IPS DF 6.9 (cell line): ENCODE results near the gene RCSD1.

Experiments
- DNase-seq: peaks from one replicate; pipeline ENCODE4 v3.0.0-alpha.2; 2013; ENCODE audit warnings: low read depth, low spot score
- H3K27ac ChIP-seq: one replicate; pipeline ENCODE4 v1.5.1; 2013; ENCODE audit warnings: low read length, control low read depth
- H3K27me3 ChIP-seq: 2 replicates; pipeline ENCODE4 v1.6.1; 2013; ENCODE audit warnings: mild to moderate bottlenecking, low read length; ENCODE audit not compliant: control insufficient read depth, insufficient read depth
- H3K36me3 ChIP-seq: 2 replicates; pipeline ENCODE4 v1.6.1; 2013; ENCODE audit warnings: low read length; ENCODE audit not compliant: control insufficient read depth, insufficient read depth
- H3K4me1 ChIP-seq: 2 replicates; pipeline ENCODE4 v1.6.1; 2013; ENCODE audit warnings: low read length; ENCODE audit not compliant: control insufficient read depth, insufficient read depth
- H3K4me3 ChIP-seq: 2 replicates; pipeline ENCODE4 v1.5.1; 2013; ENCODE audit warnings: mild to moderate bottlenecking, low read length
- H3K9me3 ChIP-seq: 2 replicates; pipeline ENCODE4 v1.6.1; 2013; ENCODE audit warnings: low read length, inconsistent platforms; ENCODE audit not compliant: control insufficient read depth, insufficient read depth
- WGBS: extraction: QIAGEN DNeasy Blood & Tissue Kit; methylation state at CpG from one replicate; pipeline ENCODE4 v1.1.7; 2013; ENCODE audit warnings: mixed read lengths, missing lambda C conversion rate; ENCODE audit not compliant: insufficient read length, insufficient coverage; 5-methylcytosine and 5-hydroxymethylcytosine counted together

Gene RCSD1, protein sequence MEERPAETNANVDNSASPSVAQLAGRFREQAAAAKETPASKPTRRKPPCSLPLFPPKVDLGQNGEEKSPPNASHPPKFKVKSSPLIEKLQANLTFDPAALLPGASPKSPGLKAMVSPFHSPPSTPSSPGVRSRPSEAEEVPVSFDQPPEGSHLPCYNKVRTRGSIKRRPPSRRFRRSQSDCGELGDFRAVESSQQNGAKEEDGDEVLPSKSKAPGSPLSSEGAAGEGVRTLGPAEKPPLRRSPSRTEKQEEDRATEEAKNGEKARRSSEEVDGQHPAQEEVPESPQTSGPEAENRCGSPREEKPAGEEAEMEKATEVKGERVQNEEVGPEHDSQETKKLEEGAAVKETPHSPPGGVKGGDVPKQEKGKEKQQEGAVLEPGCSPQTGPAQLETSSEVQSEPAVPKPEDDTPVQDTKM

DNA sequence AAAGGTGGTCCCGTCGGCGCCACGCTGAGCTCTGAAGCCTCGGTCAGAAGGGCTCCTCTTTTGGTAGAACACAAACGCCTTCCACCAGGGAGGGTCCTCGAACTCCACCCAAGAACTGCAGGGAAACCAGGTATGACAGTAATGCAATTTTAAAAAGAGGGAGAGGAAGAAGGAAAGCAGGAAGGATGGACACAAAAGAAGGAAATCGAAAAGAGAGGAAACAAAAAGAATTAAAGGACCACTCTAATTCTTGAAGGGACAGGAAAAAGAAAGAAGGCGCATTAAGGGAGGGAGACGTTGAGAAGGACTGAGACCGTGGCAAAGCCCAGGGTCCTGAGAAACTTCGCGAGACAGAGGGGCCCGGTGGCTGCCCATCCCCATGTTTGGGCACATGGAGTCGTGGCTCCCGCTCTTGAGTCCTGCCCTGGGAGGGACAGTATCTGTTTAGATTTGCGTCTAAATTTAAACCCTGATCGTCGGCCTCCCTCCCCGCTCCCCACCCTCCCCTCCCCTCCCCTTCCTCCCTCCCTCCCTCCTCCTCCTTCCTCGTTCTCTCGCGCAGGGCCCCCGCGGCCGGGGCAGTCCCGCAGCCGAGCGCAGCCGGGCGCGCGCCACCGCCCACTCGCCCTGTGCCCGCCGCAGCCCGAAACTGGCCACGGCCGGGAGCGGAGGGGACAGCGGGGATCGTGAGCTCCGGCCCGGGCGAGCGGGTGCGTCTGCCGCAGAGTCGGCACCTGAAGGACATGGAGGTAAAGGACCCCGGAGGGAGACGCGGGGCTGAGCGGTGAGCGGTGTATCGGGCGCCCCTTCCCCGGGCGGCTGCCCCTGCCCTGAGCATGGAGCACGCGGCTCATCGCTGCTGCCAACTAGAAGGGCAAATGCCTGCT, at the start of gene RCSD1:
Gene RCSD1, plus strand, starts transcription at position 552 of the 887 bp plus-strand sequence. Its CDS starts 192 bp downstream, at position 744.
- Histone ChIP-seq H3K9me3 (no peaks in the 10 kb centered on the region), H3K27me3 (peaks cover 23% of the 10 kb centered on the region), H3K4me3 (peak within 1 kb of the TSS; percentile 60; the same call in 1 of the 2 replicates), H3K4me1 (no peaks in the 10 kb centered on the region; the same call in 1 of the 2 replicates), H3K36me3 (no peaks in the 10 kb centered on the region), H3K27ac (no peak within 1 kb of the TSS)
- DNase-seq: no peak
- WGBS: no CpG with 5 or more reads among the region's 62 CpGs

DNA sequence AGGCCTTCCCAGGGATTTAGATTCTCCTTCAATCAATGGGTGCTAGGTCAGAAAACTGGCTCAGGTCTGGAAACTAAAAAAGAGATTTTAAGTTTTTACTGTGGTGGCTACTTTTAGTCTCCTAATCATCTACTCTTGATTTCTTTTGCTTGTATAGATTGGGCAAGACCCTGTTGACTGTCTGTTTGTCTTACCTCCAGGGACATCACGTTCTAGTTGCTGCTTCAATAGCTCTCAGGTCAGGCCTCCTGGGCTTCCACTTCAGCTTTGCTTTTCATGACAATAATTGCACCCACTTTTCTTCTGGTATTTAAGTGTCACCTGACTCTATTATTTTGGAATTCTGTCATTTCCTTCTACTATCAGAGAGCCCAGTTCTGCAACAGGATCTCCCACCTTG, 48.0 kb upstream of the RCSD1 start:
- Histone ChIP-seq H3K27ac (no peak overlapping the region), H3K27me3 (no peaks in the 10 kb centered on the region), H3K9me3 (no peaks in the 10 kb centered on the region), H3K4me3 (no peak overlapping the region), H3K36me3 (no peaks in the 10 kb centered on the region), H3K4me1 (no peaks in the 10 kb centered on the region)
- DNase-seq: no peak
- no CpG with 5 or more reads among the region's 1 CpG for WGBS

DNA sequence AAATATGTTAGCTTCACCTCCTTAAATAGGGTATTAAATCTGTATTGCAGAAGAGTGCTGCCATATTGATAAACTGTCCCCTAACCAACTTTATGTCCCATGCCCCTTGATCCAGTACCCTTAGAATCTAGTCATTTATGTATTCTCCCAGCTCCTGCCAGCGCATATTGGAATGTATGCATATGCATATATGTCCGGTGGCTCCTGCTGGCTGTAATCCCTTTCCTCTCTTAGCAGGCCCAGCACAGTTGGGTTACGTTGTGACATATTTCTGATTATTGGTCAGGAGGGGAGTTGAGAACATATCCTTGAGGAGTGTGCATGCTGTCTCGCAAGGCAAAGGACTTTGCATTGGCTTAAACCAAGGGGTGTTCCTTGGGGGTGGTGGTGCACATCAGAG, 47.3 kb upstream of the RCSD1 start:
- no peaks in the 10 kb centered on the region for H3K27me3 ChIP-seq
- no CpG with 5 or more reads among the region's 4 CpGs for WGBS

DNA sequence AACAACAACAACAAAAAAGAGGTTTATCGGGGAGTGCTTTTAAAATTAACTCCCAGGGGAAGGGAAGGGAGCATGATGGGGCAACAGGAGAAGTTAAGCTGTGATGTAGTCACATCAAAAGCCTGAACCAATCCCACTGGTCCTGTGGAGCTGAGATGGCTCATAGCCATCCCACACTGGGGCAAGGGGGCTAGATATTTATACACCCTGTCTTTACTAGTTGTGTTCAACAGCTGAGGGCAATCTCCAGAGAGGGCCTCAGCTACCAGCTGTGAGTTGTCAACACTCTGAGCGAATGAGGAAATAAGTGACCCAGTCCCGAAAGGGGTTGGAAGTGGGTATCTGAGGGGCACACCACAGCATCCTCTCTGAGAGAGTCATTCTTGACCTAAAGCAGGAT, 45.5 kb upstream of the RCSD1 start:
- no peaks in the 10 kb centered on the region for H3K9me3 ChIP-seq
- WGBS: no CpG with 5 or more reads among the region's 3 CpGs
- H3K36me3 ChIP-seq: no peaks in the 10 kb centered on the region
- H3K27me3 ChIP-seq: no peaks in the 10 kb centered on the region
- H3K4me3 ChIP-seq: no peak overlapping the region
- H3K4me1 ChIP-seq: no peaks in the 10 kb centered on the region
- H3K27ac ChIP-seq: no peak overlapping the region
- no peak for DNase-seq

More for the DNA sequence above, 47.3 kb upstream of the RCSD1 start:
- H3K9me3 ChIP-seq: no peaks in the 10 kb centered on the region
- no peaks in the 10 kb centered on the region for H3K36me3 ChIP-seq
- no peak overlapping the region for H3K4me3 ChIP-seq
- no peaks in the 10 kb centered on the region for H3K4me1 ChIP-seq
- no peak overlapping the region for H3K27ac ChIP-seq
- DNase-seq: no peak

DNA sequence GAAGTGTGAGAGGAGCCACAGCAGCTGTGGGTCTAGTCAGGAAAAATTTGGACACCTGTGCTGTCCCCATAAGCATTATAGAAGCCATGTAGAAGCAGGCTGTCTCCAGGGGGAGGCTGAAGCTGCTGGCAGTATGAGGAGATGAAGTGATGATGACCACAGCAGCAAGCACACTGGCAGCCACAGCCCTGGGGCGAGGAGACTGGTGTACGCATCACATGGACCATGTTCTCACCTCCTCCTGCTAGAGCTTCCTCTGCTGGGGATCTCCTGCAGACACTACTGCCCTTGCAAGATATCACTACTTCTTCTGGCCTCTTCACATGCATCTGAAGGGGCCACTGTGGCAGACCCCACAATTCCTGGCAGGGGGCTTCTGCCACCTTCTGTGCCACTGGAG, 42.7 kb upstream of the RCSD1 start:
- Histone ChIP-seq H3K4me1 (no peaks in the 10 kb centered on the region), H3K9me3 (no peaks in the 10 kb centered on the region), H3K27ac (no peak overlapping the region), H3K36me3 (no peaks in the 10 kb centered on the region), H3K4me3 (no peak overlapping the region), H3K27me3 (no peaks in the 10 kb centered on the region)
- no CpG with 5 or more reads among the region's 2 CpGs for WGBS
- no peak for DNase-seq

DNA sequence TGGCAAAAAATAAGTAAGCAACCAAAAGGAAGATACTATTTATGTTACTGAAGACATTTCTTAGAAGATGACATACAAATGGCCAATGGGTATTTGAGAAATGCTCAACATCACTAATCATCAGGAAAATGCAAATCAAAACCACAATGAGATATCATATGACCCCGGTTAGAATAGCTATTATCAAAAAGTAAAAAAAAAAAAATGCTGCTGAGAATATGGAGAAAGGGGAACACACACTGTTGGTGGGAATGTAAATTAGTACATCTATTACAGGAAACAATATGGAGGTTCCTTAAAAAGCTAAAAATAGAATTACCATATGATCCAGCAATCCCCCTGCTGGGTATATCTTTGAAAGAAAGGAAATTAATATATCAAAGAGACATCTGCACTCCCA, 42.2 kb upstream of the RCSD1 start:
- Histone ChIP-seq H3K9me3 (no peaks in the 10 kb centered on the region), H3K4me3 (no peak overlapping the region), H3K4me1 (no peaks in the 10 kb centered on the region), H3K36me3 (no peaks in the 10 kb centered on the region), H3K27me3 (no peaks in the 10 kb centered on the region), H3K27ac (no peak overlapping the region)
- WGBS: no CpG with 5 or more reads among the region's 1 CpG
- DNase-seq: no peak

DNA sequence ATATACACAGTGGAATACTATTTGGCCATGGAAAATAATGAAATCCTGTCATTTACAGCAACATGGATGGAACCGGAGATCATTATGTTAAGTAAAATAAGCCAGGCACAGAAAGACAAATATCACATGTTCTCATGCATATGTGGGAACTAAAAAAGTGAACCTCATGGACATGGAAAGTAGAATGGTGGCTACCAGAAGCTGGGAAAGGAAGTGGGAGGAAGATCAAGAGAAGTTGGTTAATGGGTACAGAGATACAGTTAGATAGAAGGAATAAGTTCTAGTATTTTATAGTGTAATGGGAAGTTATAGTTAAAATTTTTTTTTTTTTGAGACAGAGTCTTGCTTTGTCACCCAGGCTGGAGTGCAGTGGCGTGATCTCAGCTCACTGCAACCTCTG, 41.7 kb upstream of the RCSD1 start:
- Histone ChIP-seq H3K4me3 (no peak overlapping the region), H3K27me3 (no peaks in the 10 kb centered on the region), H3K9me3 (no peaks in the 10 kb centered on the region), H3K27ac (no peak overlapping the region), H3K4me1 (no peaks in the 10 kb centered on the region), H3K36me3 (no peaks in the 10 kb centered on the region)
- no CpG with 5 or more reads among the region's 2 CpGs for WGBS
- no peak for DNase-seq

DNA sequence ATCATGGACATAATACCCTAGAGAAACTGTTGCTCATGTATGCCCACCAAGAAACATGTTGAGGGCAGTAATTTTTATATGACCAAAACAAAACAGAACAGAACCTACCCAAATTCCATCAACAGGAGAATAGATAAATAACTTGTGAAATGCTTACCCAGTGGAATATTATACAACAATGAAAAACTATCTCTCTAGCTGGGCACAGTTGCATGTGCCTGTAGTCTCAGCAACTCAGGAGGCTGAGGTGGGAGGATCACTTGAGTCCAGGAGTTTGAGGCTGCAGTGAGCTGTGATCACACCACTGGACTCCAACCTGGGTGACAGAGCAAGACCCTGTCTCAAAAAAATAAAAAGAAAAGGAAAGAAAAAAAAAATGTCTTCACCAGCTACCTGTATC, 37.6 kb upstream of the RCSD1 start:
- Histone ChIP-seq H3K36me3 (no peaks in the 10 kb centered on the region), H3K9me3 (no peaks in the 10 kb centered on the region), H3K4me3 (no peak overlapping the region), H3K4me1 (no peaks in the 10 kb centered on the region), H3K27me3 (no peaks in the 10 kb centered on the region), H3K27ac (no peak overlapping the region)
- DNase-seq: no peak

DNA sequence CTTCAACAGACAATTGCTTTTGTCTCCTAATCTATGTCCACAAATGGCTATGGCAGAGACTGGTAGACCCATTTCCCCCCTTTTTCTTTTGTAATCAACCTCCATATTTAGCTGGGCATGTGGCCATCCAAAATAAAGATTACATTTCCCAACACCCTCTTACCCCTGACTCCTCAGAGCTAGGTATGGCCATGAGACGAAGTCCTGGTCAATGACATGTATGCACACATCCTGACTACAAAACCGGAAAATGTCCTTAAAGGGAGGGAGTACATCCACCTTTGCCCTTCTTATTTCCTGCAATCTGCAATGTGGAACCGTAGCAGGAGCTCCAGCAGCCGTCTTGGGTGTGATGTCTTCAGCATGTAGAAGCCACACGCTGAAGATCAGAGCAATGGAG, 36.2 kb upstream of the RCSD1 start:
- Histone ChIP-seq H3K27me3 (no peaks in the 10 kb centered on the region), H3K36me3 (no peaks in the 10 kb centered on the region), H3K4me1 (no peaks in the 10 kb centered on the region), H3K4me3 (no peak overlapping the region), H3K27ac (no peak overlapping the region), H3K9me3 (no peaks in the 10 kb centered on the region)
- no peak for DNase-seq
- no CpG with 5 or more reads among the region's 5 CpGs for WGBS

DNA sequence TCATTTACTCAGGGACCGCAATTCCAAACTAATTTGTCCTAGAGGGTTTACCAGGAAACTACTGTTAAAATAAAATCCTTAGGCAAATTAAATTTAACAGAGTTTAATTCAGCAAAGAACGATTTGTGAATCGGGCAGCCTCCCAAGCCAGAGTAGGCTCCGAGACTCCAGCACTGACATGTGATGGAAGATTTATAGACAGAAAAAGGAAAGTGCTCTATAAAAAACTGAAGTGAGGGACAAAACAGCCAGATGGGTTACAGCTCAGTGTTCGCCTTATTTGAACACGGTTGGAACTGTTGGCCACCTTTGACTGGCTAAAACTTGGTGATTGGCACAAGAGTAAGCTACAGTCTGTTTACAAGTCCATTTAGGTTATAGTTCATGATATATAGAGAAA, 35.2 kb upstream of the RCSD1 start:
- Histone ChIP-seq H3K27me3 (no peaks in the 10 kb centered on the region), H3K36me3 (no peaks in the 10 kb centered on the region), H3K4me3 (no peak overlapping the region), H3K27ac (no peak overlapping the region), H3K9me3 (no peaks in the 10 kb centered on the region), H3K4me1 (no peaks in the 10 kb centered on the region)
- no peak for DNase-seq
- WGBS: no CpG with 5 or more reads among the region's 6 CpGs
